Spleen (tissue), 11 donors: ENCODE measurements around the gene AGPS. TPM values are rescaled to one million over a fixed set of nuclear protein-coding genes. Genes with fewer than 3 reads are reported as not detected.

ENCODE experiments used
- DNase-seq: peaks from one replicate; pipeline ENCODE4 v3.0.0-alpha.2; 2020
- H3K27ac ChIP-seq, 8 donors: fragments of 200-600 bp; sonication (generic) in 7 of 8; 1 replicate in 4 of 8; 2 replicates in 4 of 8; pipeline versions ENCODE4 v1.5.0 to v1.8.0; 2016 to 2021; ENCODE audit warnings: inconsistent platforms in 4 of 8, mild to moderate bottlenecking in 4 of 8, moderate library complexity in 1 of 8
- H3K27me3 ChIP-seq, 7 donors: fragments of 200-600 bp; sonication (generic) in 6 of 7; replicated peaks in 1 of 7; 1 replicate in 4 of 7; 2 replicates in 3 of 7; pipeline versions ENCODE4 v1.5.0 to v1.8.0; 2016 to 2021; ENCODE audit warnings: inconsistent platforms in 3 of 7, mild to moderate bottlenecking in 1 of 7
- H3K36me3 ChIP-seq, 6 donors: fragments of 200-600 bp; sonication (generic) in 5 of 6; 1 replicate in 4 of 6; 2 replicates in 2 of 6; pipeline versions ENCODE4 v1.5.0 to v1.8.0; 2016 to 2021; ENCODE audit warnings: inconsistent platforms in 2 of 6
- H3K4me1 ChIP-seq, 6 donors: fragments of 200-600 bp; sonication (generic) in 5 of 6; 1 replicate in 3 of 6; 2 replicates in 3 of 6; pipeline versions ENCODE4 v1.5.0 to v1.8.0; 2016 to 2021; ENCODE audit warnings: inconsistent platforms in 3 of 6
- H3K4me3 ChIP-seq, 8 donors: fragments of 200-600 bp; sonication (generic) in 7 of 8; 1 replicate in 4 of 8; 2 replicates in 4 of 8; pipeline versions ENCODE4 v1.5.0 to v1.8.0; 2016 to 2021; ENCODE audit warnings: inconsistent platforms in 4 of 8, mild to moderate bottlenecking in 4 of 8, moderate library complexity in 2 of 8
- H3K9me3 ChIP-seq, 8 donors: fragments of 200-600 bp; sonication (generic) in 7 of 8; 1 replicate in 4 of 8; 2 replicates in 4 of 8; pipeline versions ENCODE4 v1.5.0 to v1.8.0; 2016 to 2021; ENCODE audit warnings: inconsistent platforms in 4 of 8
- CTCF ChIP-seq, 11 experiments: fragments of 200-600 bp in 7 of 11; fragments of 450-650 bp in 4 of 11; sonication (generic) in 4 of 11; IDR thresholded peaks in 8 of 11; conservative IDR thresholded peaks in 3 of 11; 1 replicate in 7 of 11; 2 replicates in 4 of 11; pipeline versions ENCODE4 v1.4.0 to v1.8.0; 2016 to 2021; ENCODE audit warnings: antibody characterized with exemption in 11 of 11, inconsistent platforms in 4 of 11, mild to moderate bottlenecking in 1 of 11
- POLR2A ChIP-seq, 3 donors: fragments of 450-650 bp; IDR thresholded peaks; one replicate each; pipeline ENCODE4 v1.5.1; 2017; ENCODE audit warnings: antibody characterized with exemption in 3 of 3, mild to moderate bottlenecking in 1 of 3
- POLR2AphosphoS5 ChIP-seq, 3 donors: sonication (generic); formaldehyde crosslinking; IDR thresholded peaks; one replicate each; pipeline ENCODE4 v1.5.1; 2017; ENCODE audit warnings: antibody characterized with exemption in 3 of 3
- WGBS, 5 donors: extraction: QIAGEN DNeasy Blood & Tissue Kit in 3 of 5; methylation state at CpG; one replicate each; pipeline versions ENCODE4 v1.1.5 to v1.1.7; 2013 to 2018; 5-methylcytosine and 5-hydroxymethylcytosine counted together
- intact Hi-C: fragments of 100-400 bp; cut with DNase I; formaldehyde crosslinking; loops from one replicate; pipeline ENCODE4 v1.15.0; 2023; ENCODE audit warnings: low total_unique reads
- polyA plus RNA-seq, 3 donors: library from polyadenylated mRNA; stranded (reverse); fragments of 200-250 nt; gene quantifications; one replicate each; pipeline ENCODE4 v1.2.1, GENCODE V29; 2013
- total RNA-seq, 7 donors: library from RNA; depleted of rRNA in 3 of 7; stranded (reverse); fragments of >200 nt in 3 of 7; fragmentation: NEBNext Ultra II Directional in 4 of 7; extraction: Animal tissue kit (Norgen Biotek cat#: 25700) in 4 of 7; gene quantifications; one replicate each; pipeline versions ENCODE4 v1.1.0 to v1.2.1, GENCODE V29; 2016 to 2021
- donor health status: healthy with polysubstance abuse.
- donor health status: DM: no; HTN: no; CAD: no; lungs with moderate emphysema.
- donor health status: DM: no; HTN: no; CAD: no.
- donor health status: Bipolar disorder and iron deficiency.
- donor health status: healthy.
- donor health status: DM: no; HTN: no; CAD: no.
- donor health status: DM: yes; HTN: yes; CAD: no.

AGPS gene
- total and polyA plus RNA-seq, 10 donors, result 3.3 to 44.5 (median 28.2) TPM

- peaks cover 0 to 18% (median 12%) of the 10 kb centered on the region in 6 donors for H3K4me1 ChIP-seq
- H3K27me3 ChIP-seq, result no peaks in the 10 kb centered on the region
- 51 to 70% (median 59%) methylated on average over 2 of the region's 2 CpGs for WGBS, 5 donors
- peaks cover 0 to 6% (median 0%) of the 10 kb centered on the region in 8 donors for H3K9me3 ChIP-seq
- intact Hi-C loops, result loop anchor here (10.0 kb wide), 1 partner anchor 69 kb away; no protein-coding TSS in a partner anchor
- no peak for DNase-seq
- H3K4me3 ChIP-seq, result no peak overlapping the region
- H3K36me3 ChIP-seq, result no peaks in the 10 kb centered on the region
- H3K27ac ChIP-seq, result no peak overlapping the region
- TF ChIP-seq POLR2AphosphoS5 (IDR thresholded peaks at IDR 0.05) (no peak), CTCF (IDR thresholded peaks at IDR 0.05 in 8 of 11, conservative IDR thresholded peaks at IDR 0.05 in 3 of 11) (no peak), POLR2A (IDR thresholded peaks at IDR 0.05) (no peak)
Observed at GRCh38 chr2:177556153-177556552, 163.6 kb downstream of the AGPS start.

GRCh38 chr2:177557794-177558193 is 165.2 kb downstream of the AGPS start:
- WGBS, 5 donors, result 87 to 100% (median 94%) methylated on average over 1 of the region's 1 CpG
- TF ChIP-seq CTCF (IDR thresholded peaks at IDR 0.05 in 8 of 11, conservative IDR thresholded peaks at IDR 0.05 in 3 of 11), result no peak
- no peak for TF ChIP-seq POLR2A (IDR thresholded peaks at IDR 0.05)
- no peak for TF ChIP-seq POLR2AphosphoS5 (IDR thresholded peaks at IDR 0.05)
- Histone ChIP-seq H3K36me3 (no peaks in the 10 kb centered on the region), H3K9me3 (peaks cover 0 to 6% (median 0%) of the 10 kb centered on the region in 8 donors), H3K27me3 (no peaks in the 10 kb centered on the region), H3K27ac (no peak overlapping the region), H3K4me3 (no peak overlapping the region), H3K4me1 (peaks cover 0 to 10% (median 7%) of the 10 kb centered on the region in 6 donors)
- intact Hi-C loops, result loop anchor here (10.0 kb wide), 1 partner anchor 67 kb away; no protein-coding TSS in a partner anchor
- no peak for DNase-seq

- H3K36me3 ChIP-seq, result no peaks in the 10 kb centered on the region
- H3K4me3 ChIP-seq, result no peak overlapping the region
- H3K9me3 ChIP-seq, result peaks cover 0 to 6% (median 0%) of the 10 kb centered on the region in 8 donors
- intact Hi-C loops, result loop anchor here (10.0 kb wide), 1 partner anchor 65 kb away; no protein-coding TSS in a partner anchor
- no peak for DNase-seq
- no peaks in the 10 kb centered on the region for H3K4me1 ChIP-seq
- no peak for TF ChIP-seq POLR2A (IDR thresholded peaks at IDR 0.05)
- no peak for TF ChIP-seq POLR2AphosphoS5 (IDR thresholded peaks at IDR 0.05)
- TF ChIP-seq CTCF (IDR thresholded peaks at IDR 0.05 in 8 of 11, conservative IDR thresholded peaks at IDR 0.05 in 3 of 11), result no peak
- no peak overlapping the region for H3K27ac ChIP-seq
- WGBS, 5 donors, result 92 to 99% (median 96%) methylated on average over 2 of the region's 2 CpGs
- H3K27me3 ChIP-seq, result no peaks in the 10 kb centered on the region
Observed at GRCh38 chr2:177559638-177560037, 167.1 kb downstream of the AGPS start.

- Histone ChIP-seq H3K9me3 (no peaks in the 10 kb centered on the region), H3K36me3 (no peaks in the 10 kb centered on the region), H3K27me3 (no peaks in the 10 kb centered on the region), H3K27ac (no peak overlapping the region), H3K4me1 (no peaks in the 10 kb centered on the region), H3K4me3 (no peak overlapping the region)
- intact Hi-C loops, result no loop called here
- DNase-seq, result no peak
- 22 to 32% (median 28%) methylated on average over 1 of the region's 1 CpG for WGBS, 5 donors
- TF ChIP-seq CTCF (IDR thresholded peaks at IDR 0.05 in 8 of 11, conservative IDR thresholded peaks at IDR 0.05 in 3 of 11), result no peak
- TF ChIP-seq POLR2AphosphoS5 (IDR thresholded peaks at IDR 0.05), result no peak
- no peak for TF ChIP-seq POLR2A (IDR thresholded peaks at IDR 0.05)
Observed at GRCh38 chr2:177568390-177568789, 175.8 kb downstream of the AGPS start.
